ENCODE results near the gene ZC3H6.
A peak's percentile ranks its signal among the peaks of the same experiment; 100 is the strongest.

Gene ZC3H6

DNA sequence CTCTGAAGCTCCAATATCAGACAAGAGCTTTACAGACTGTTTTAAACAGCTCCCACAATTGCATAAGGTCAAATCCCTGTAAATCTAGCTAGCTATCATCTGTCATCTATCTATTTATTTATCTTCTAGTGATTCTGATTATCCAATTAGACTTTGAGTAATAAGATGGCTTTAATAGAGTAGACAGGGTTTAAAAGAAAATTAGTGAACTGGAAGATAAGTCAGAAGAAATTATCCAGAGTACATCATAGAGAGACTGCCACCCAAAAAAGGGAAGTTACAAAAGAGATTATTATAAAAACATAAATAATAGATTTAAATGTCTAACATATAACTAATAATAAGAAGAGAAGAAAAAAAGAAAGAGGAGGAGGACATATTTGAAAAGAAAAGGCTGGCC, 12.5 kb upstream of the ZC3H6 start:
- no peak for ATAC-seq
- TF ChIP-seq ZFP30 (CRISPR knock-in tag; IDR thresholded peaks at IDR 0.05) (peak; percentile 94), ZC3H10 (CRISPR knock-in tag; IDR thresholded peaks at IDR 0.05) (no peak)

DNA sequence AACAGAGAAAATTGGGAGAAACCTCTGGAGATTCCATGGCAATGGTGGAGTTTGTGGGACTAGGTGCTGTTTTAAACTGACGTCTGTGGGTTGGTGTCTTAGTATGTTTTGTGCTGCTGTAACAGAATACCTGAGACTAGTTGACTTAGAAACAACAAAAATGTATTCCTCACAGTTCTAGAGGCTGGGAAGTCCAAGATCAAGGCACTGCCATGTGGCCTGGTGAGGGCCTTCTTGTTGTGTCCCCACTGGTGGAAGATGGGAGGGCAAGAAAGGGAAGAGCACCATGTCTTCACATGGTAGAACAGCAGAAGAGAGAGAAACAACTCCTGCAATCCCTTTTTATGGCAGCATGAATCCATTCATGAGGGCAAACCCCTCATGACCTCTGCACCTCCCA, 6.8 kb upstream of the ZC3H6 start:
- no peak for ATAC-seq
- no peak for TF ChIP-seq ZFP3 (CRISPR knock-in tag; IDR thresholded peaks at IDR 0.05)
- no peak for TF ChIP-seq GLIS3 (CRISPR knock-in tag; IDR thresholded peaks at IDR 0.05)
- TF ChIP-seq CSDC2 (CRISPR knock-in tag; IDR thresholded peaks at IDR 0.05): no peak
- TF ChIP-seq, protein P1, sequence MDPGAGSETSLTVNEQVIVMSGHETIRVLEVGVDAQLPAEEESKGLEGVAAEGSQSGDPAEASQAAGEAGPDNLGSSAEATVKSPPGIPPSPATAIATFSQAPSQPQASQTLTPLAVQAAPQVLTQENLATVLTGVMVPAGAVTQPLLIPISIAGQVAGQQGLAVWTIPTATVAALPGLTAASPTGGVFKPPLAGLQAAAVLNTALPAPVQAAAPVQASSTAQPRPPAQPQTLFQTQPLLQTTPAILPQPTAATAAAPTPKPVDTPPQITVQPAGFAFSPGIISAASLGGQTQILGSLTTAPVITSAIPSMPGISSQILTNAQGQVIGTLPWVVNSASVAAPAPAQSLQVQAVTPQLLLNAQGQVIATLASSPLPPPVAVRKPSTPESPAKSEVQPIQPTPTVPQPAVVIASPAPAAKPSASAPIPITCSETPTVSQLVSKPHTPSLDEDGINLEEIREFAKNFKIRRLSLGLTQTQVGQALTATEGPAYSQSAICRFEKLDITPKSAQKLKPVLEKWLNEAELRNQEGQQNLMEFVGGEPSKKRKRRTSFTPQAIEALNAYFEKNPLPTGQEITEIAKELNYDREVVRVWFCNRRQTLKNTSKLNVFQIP (CRISPR knock-in tag; IDR thresholded peaks at IDR 0.05; ENCODE audit: borderline replicate concordance, low read depth): no peak
- no peak for TF ChIP-seq ISL1 (CRISPR knock-in tag; IDR thresholded peaks at IDR 0.05)
- TF ChIP-seq, protein P2, sequence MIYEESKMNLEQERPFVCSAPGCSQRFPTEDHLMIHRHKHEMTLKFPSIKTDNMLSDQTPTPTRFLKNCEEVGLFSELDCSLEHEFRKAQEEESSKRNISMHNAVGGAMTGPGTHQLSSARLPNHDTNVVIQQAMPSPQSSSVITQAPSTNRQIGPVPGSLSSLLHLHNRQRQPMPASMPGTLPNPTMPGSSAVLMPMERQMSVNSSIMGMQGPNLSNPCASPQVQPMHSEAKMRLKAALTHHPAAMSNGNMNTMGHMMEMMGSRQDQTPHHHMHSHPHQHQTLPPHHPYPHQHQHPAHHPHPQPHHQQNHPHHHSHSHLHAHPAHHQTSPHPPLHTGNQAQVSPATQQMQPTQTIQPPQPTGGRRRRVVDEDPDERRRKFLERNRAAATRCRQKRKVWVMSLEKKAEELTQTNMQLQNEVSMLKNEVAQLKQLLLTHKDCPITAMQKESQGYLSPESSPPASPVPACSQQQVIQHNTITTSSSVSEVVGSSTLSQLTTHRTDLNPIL (CRISPR knock-in tag; IDR thresholded peaks at IDR 0.05; ENCODE audit: low read depth): no peak
- no peak for TF ChIP-seq PPARA (CRISPR knock-in tag; IDR thresholded peaks at IDR 0.05; ENCODE audit: borderline replicate concordance)
- TF ChIP-seq, protein P3, sequence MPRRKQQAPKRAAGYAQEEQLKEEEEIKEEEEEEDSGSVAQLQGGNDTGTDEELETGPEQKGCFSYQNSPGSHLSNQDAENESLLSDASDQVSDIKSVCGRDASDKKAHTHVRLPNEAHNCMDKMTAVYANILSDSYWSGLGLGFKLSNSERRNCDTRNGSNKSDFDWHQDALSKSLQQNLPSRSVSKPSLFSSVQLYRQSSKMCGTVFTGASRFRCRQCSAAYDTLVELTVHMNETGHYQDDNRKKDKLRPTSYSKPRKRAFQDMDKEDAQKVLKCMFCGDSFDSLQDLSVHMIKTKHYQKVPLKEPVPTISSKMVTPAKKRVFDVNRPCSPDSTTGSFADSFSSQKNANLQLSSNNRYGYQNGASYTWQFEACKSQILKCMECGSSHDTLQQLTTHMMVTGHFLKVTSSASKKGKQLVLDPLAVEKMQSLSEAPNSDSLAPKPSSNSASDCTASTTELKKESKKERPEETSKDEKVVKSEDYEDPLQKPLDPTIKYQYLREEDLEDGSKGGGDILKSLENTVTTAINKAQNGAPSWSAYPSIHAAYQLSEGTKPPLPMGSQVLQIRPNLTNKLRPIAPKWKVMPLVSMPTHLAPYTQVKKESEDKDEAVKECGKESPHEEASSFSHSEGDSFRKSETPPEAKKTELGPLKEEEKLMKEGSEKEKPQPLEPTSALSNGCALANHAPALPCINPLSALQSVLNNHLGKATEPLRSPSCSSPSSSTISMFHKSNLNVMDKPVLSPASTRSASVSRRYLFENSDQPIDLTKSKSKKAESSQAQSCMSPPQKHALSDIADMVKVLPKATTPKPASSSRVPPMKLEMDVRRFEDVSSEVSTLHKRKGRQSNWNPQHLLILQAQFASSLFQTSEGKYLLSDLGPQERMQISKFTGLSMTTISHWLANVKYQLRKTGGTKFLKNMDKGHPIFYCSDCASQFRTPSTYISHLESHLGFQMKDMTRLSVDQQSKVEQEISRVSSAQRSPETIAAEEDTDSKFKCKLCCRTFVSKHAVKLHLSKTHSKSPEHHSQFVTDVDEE (CRISPR knock-in tag; IDR thresholded peaks at IDR 0.05): no peak

DNA sequence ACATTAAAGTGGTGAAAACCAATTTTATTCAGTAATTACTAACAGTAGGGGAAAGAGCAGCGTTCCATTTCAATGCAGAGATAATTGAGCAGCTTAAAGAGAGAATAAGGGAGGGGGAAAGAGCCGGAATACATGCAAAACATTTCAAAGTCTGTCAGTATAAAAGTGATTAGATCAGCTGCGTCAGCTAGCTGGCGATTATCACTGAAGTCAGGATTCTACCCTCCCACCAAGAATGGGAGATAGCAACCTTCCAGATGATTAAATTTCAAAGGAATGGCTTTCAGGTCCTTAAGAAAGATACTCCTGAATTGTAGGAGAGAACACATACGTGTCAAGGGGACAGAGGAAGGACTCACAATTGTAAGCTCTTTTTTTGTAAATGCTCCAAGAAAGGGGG, 2.7 kb upstream of the ZC3H6 start:
- TF ChIP-seq ZC3H10 (CRISPR knock-in tag; IDR thresholded peaks at IDR 0.05) (no peak), OSR1 (CRISPR knock-in tag; IDR thresholded peaks at IDR 0.05) (no peak), RARB (CRISPR knock-in tag; IDR thresholded peaks at IDR 0.05) (no peak), ARNTL (CRISPR knock-in tag; IDR thresholded peaks at IDR 0.05; ENCODE audit: borderline replicate concordance, low read depth) (no peak), TOX (CRISPR knock-in tag; IDR thresholded peaks at IDR 0.05; ENCODE audit: borderline replicate concordance) (no peak), BACH2 (CRISPR knock-in tag; IDR thresholded peaks at IDR 0.05; ENCODE audit: borderline replicate concordance) (no peak), ZNF70 (CRISPR knock-in tag; IDR thresholded peaks at IDR 0.05) (no peak), TCF4 (CRISPR knock-in tag; IDR thresholded peaks at IDR 0.05; ENCODE audit: borderline replicate concordance) (no peak), CSDC2 (CRISPR knock-in tag; IDR thresholded peaks at IDR 0.05) (no peak), GLIS3 (CRISPR knock-in tag; IDR thresholded peaks at IDR 0.05) (no peak), ISL1 (CRISPR knock-in tag; IDR thresholded peaks at IDR 0.05) (no peak), ZFP3 (CRISPR knock-in tag; IDR thresholded peaks at IDR 0.05) (no peak), SNAI2 (CRISPR knock-in tag; IDR thresholded peaks at IDR 0.05) (no peak), ZNF565 (CRISPR knock-in tag; conservative IDR thresholded peaks at IDR 0.05; ENCODE audit: low read depth) (no peak), ESRRG (CRISPR knock-in tag; IDR thresholded peaks at IDR 0.05) (no peak)
- TF ChIP-seq, protein P4, sequence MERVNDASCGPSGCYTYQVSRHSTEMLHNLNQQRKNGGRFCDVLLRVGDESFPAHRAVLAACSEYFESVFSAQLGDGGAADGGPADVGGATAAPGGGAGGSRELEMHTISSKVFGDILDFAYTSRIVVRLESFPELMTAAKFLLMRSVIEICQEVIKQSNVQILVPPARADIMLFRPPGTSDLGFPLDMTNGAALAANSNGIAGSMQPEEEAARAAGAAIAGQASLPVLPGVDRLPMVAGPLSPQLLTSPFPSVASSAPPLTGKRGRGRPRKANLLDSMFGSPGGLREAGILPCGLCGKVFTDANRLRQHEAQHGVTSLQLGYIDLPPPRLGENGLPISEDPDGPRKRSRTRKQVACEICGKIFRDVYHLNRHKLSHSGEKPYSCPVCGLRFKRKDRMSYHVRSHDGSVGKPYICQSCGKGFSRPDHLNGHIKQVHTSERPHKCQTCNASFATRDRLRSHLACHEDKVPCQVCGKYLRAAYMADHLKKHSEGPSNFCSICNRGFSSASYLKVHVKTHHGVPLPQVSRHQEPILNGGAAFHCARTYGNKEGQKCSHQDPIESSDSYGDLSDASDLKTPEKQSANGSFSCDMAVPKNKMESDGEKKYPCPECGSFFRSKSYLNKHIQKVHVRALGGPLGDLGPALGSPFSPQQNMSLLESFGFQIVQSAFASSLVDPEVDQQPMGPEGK (CRISPR knock-in tag; IDR thresholded peaks at IDR 0.05; ENCODE audit: borderline replicate concordance): no peak
- TF ChIP-seq, protein P2 (CRISPR knock-in tag; IDR thresholded peaks at IDR 0.05; ENCODE audit: low read depth): no peak
- TF ChIP-seq, protein P1 (CRISPR knock-in tag; IDR thresholded peaks at IDR 0.05; ENCODE audit: borderline replicate concordance, low read depth): no peak
- TF ChIP-seq, protein P3 (CRISPR knock-in tag; IDR thresholded peaks at IDR 0.05): no peak
- TF ChIP-seq, protein P5, sequence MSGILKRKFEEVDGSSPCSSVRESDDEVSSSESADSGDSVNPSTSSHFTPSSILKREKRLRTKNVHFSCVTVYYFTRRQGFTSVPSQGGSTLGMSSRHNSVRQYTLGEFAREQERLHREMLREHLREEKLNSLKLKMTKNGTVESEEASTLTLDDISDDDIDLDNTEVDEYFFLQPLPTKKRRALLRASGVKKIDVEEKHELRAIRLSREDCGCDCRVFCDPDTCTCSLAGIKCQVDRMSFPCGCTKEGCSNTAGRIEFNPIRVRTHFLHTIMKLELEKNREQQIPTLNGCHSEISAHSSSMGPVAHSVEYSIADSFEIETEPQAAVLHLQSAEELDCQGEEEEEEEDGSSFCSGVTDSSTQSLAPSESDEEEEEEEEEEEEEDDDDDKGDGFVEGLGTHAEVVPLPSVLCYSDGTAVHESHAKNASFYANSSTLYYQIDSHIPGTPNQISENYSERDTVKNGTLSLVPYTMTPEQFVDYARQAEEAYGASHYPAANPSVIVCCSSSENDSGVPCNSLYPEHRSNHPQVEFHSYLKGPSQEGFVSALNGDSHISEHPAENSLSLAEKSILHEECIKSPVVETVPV (CRISPR knock-in tag; IDR thresholded peaks at IDR 0.05): no peak

More for the DNA sequence above, 2.7 kb upstream of the ZC3H6 start:
- no peak for ATAC-seq

All from SK-N-SH treated with all-trans-retinoic acid at 6 μM for 48 hours (cell line).